ENCODE results near the gene SIK1.
"Not testable (repeated sequence)": the region's sequence is repeated elsewhere in the genome, so short reads cannot be mapped to it uniquely, and the experiment has no call there.

GRCh38 chr21:43407139-43407538 lies 19.8 kb downstream of the SIK1 start:
- TF ChIP-seq POLR2A (IDR thresholded peaks at IDR 0.05; ENCODE audit: low read length); GATA1 (IDR thresholded peaks at IDR 0.05; ENCODE audit: low read depth, low read length): not testable (repeated sequence)

Measured in erythroblast (primary cell).